Kidney (tissue), 14 donors: ENCODE data around the gene APC2. TPM values are rescaled to one million over a fixed set of nuclear protein-coding genes. Genes with fewer than 3 reads are reported as not detected.

Experiments
- DNase-seq, 5 donors: peaks; one replicate each; pipeline ENCODE4 v3.0.0-alpha.2; 2013 to 2020
- FAIRE-seq: peaks from 2 replicates; lab custom pipeline; 2012; peaks lifted over from hg19 to GRCh38; lab: Jason Lieb, UNC
- H3K27ac ChIP-seq, 2 donors: one replicate each; pipeline ENCODE4 v1.7.0; 2013; ENCODE audit warnings: low read depth in 2 of 2, low read length in 2 of 2, inconsistent platforms in 1 of 2
- H3K27me3 ChIP-seq: one replicate; pipeline ENCODE4 v1.7.1; 2013; ENCODE audit warnings: low read length, inconsistent platforms; ENCODE audit not compliant: control insufficient read depth, insufficient read depth
- H3K36me3 ChIP-seq, 3 donors: one replicate each; pipeline versions ENCODE4 v1.7.0 to v1.7.1; 2013; ENCODE audit warnings: low read length in 3 of 3, control low read depth in 1 of 3, inconsistent platforms in 1 of 3; ENCODE audit not compliant: insufficient read depth in 3 of 3, control insufficient read depth in 2 of 3
- H3K4me1 ChIP-seq, 3 donors: one replicate each; pipeline versions ENCODE4 v1.7.0 to v1.7.1; 2013; ENCODE audit warnings: low read length in 3 of 3, inconsistent platforms in 1 of 3, low read depth in 1 of 3; ENCODE audit not compliant: control insufficient read depth in 2 of 3, insufficient read depth in 2 of 3
- H3K4me3 ChIP-seq, 3 donors: one replicate each; pipeline versions ENCODE4 v1.7.0 to v1.8.1; 2013; ENCODE audit warnings: low read length in 3 of 3, control low read depth in 1 of 3, inconsistent platforms in 1 of 3
- H3K9ac ChIP-seq, 3 donors: one replicate each; pipeline versions ENCODE4 v1.7.0 to v1.7.1; 2013; ENCODE audit warnings: low read length in 3 of 3, control low read depth in 1 of 3, inconsistent platforms in 1 of 3
- H3K9me3 ChIP-seq, 3 donors: one replicate each; pipeline versions ENCODE4 v1.7.0 to v1.7.1; 2013; ENCODE audit warnings: low read length in 3 of 3, control low read depth in 1 of 3, inconsistent platforms in 1 of 3; ENCODE audit not compliant: control insufficient read depth in 2 of 3, insufficient read depth in 1 of 3
- CTCF ChIP-seq: IDR thresholded peaks from 3 replicates; pipeline ENCODE4 v1.5.1; 2012; ENCODE audit warnings: mild to moderate bottlenecking, moderate library complexity, borderline replicate concordance; ENCODE audit not compliant: insufficient read depth; ENCODE audit errors: extremely low read depth
- intact Hi-C: fragments of 100-400 bp; cut with DNase I; formaldehyde crosslinking; loops from one replicate; pipeline ENCODE4 v1.11.1; 2022
- polyA plus RNA-seq: library from polyadenylated mRNA; stranded (reverse); fragments of 350-450 nt; fragmentation: Illumina TruSeq; extraction: RNeasy Lipid Tissue Mini Kit (QIAGEN cat#74804); gene quantifications from one replicate; pipeline ENCODE4 v1.2.3, GENCODE V29; 2014; ENCODE audit warnings: low read depth, low replicate concordance; ENCODE audit not compliant: insufficient read depth
- total RNA-seq: library from RNA; stranded (reverse); fragmentation: NEBNext Ultra II Directional; extraction: Animal tissue kit (Norgen Biotek cat#: 25700); gene quantifications from one replicate; pipeline ENCODE4 v1.2.1, GENCODE V29; 2021
- donor health status: control.
- donor health status: control.
- donor health status: control.
- donor health status: control.
- donor health status: control.
- donor health status: DM: yes; HTN: yes; CAD: no.
- donor health status: Normal renal cell carcinoma (clear cell type).

Gene APC2
- total and polyA plus RNA-seq, 2 donors from 2014 or later: 0.25 TPM; not detected in 1

- intact Hi-C loops: no loop called here
- TF ChIP-seq CTCF: no peak
- Histone ChIP-seq H3K36me3 (no peaks in the 10 kb centered on the region), H3K4me1 (peaks cover 0 to 51% (median 31%) of the 10 kb centered on the region in 3 donors), H3K27me3 (no peaks in the 10 kb centered on the region), H3K9ac (peak overlapping the region in 2 of 3 donors; percentile 61 to 78), H3K4me3 (peak overlapping the region; percentile 47 to 79 (median 51)), H3K9me3 (no peaks in the 10 kb centered on the region), H3K27ac (peak overlapping the region; percentile 8 to 80)
- DNase-seq (peak in 1 of 5 donors; percentile 80), FAIRE-seq (no peak)
These were observed 40.5 kb upstream of the APC2 start for GRCh38 chr19:1409204-1410005.

GRCh38 chr19:1410136-1410786 lies 39.7 kb upstream of the APC2 start:
- Histone ChIP-seq H3K27ac (peak overlapping the region; percentile 1 to 60), H3K9me3 (no peaks in the 10 kb centered on the region), H3K4me1 (peaks cover 0 to 57% (median 36%) of the 10 kb centered on the region in 3 donors), H3K36me3 (no peaks in the 10 kb centered on the region), H3K9ac (peak overlapping the region in 1 of 3 donors; percentile 78), H3K4me3 (peak overlapping the region in 2 of 3 donors; percentile 47 to 79), H3K27me3 (no peaks in the 10 kb centered on the region)
- DNase-seq (peak in 2 of 5 donors; percentile 39 to 61), FAIRE-seq (no peak)
- no peak for TF ChIP-seq CTCF
- intact Hi-C loops: no loop called here

GRCh38 chr19:1410789-1411188 lies 39.1 kb upstream of the APC2 start:
- FAIRE-seq: no peak
- H3K4me1 ChIP-seq: peaks cover 0 to 62% (median 40%) of the 10 kb centered on the region in 3 donors
- intact Hi-C loops: no loop called here
- TF ChIP-seq CTCF: no peak
- H3K27me3 ChIP-seq: no peaks in the 10 kb centered on the region
- no peaks in the 10 kb centered on the region for H3K9me3 ChIP-seq
- H3K4me3 ChIP-seq: peak overlapping the region in 1 of 3 donors; percentile 79
- peak overlapping the region; percentile 1 to 60 for H3K27ac ChIP-seq
- peak overlapping the region in 1 of 3 donors; percentile 61 for H3K9ac ChIP-seq
- H3K36me3 ChIP-seq: no peaks in the 10 kb centered on the region
- no peak for DNase-seq
